NB4 (cell line): ENCODE results near the gene DRG1.

Source experiments
- POLR2A ChIP-seq: IDR thresholded peaks from 2 replicates; pipeline ENCODE4 v1.6.1; 2011; ENCODE audit warnings: mild to moderate bottlenecking; ENCODE audit not compliant: insufficient read length; ENCODE audit errors: extremely low read depth
- TF ChIP-seq, protein P1 (sequence below): IDR thresholded peaks from one replicate; pipeline ENCODE4 v1.5.1; 2012; ENCODE audit warnings: low read depth, low read length
- TF ChIP-seq, protein P2 (sequence below): IDR thresholded peaks from 2 replicates; pipeline ENCODE4 v1.6.1; 2011; ENCODE audit warnings: low read depth, low read length

DNA sequence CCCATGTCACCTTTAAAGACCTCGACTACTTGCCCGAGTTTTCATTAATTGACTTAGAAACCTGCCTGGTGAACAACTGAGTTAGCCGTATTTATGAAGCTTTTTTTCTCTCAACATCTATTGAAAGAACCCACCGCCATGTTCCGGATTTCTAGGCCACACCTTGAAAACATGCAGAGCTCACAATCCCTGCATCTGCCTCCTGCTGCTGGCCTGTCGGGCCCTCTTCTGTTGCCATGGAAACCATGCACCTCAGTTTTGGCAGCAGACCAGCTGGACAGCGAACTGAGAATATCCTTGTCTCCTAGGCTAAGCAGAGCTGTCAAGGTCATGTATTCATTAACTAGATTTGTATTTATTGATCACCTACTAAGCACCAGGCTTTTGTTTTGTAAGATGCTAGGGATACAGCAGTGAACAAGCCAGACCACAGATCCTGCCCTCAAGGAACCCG, 49.0 kb upstream of the DRG1 start:
- TF ChIP-seq, protein P1, sequence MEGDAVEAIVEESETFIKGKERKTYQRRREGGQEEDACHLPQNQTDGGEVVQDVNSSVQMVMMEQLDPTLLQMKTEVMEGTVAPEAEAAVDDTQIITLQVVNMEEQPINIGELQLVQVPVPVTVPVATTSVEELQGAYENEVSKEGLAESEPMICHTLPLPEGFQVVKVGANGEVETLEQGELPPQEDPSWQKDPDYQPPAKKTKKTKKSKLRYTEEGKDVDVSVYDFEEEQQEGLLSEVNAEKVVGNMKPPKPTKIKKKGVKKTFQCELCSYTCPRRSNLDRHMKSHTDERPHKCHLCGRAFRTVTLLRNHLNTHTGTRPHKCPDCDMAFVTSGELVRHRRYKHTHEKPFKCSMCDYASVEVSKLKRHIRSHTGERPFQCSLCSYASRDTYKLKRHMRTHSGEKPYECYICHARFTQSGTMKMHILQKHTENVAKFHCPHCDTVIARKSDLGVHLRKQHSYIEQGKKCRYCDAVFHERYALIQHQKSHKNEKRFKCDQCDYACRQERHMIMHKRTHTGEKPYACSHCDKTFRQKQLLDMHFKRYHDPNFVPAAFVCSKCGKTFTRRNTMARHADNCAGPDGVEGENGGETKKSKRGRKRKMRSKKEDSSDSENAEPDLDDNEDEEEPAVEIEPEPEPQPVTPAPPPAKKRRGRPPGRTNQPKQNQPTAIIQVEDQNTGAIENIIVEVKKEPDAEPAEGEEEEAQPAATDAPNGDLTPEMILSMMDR: no peak
- TF ChIP-seq POLR2A: no peak
- TF ChIP-seq, protein P2, sequence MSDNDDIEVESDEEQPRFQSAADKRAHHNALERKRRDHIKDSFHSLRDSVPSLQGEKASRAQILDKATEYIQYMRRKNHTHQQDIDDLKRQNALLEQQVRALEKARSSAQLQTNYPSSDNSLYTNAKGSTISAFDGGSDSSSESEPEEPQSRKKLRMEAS: no peak
